Forelimb muscle (tissue), 1 donor: ENCODE measurements around the gene CACNG6. TPM values are rescaled to one million over a fixed set of nuclear protein-coding genes. Genes with fewer than 3 reads are reported as not detected.
"Not testable (repeated sequence)": the region's sequence is repeated elsewhere in the genome, so short reads cannot be mapped to it uniquely, and the experiment has no call there.

Experiments
- DNase-seq: peaks from one replicate; pipeline ENCODE4 v3.0.0-alpha.2; 2013; ENCODE audit warnings: low read depth
- polyA plus RNA-seq: library from polyadenylated mRNA; unstranded; fragments of 120-200 nt; gene quantifications from one replicate; pipeline ENCODE4 v1.2.1, GENCODE V29; 2013; ENCODE audit not compliant: insufficient read length

The CACNG6 gene
- polyA plus RNA-seq, 1 donor = 27.8 TPM

DNA sequence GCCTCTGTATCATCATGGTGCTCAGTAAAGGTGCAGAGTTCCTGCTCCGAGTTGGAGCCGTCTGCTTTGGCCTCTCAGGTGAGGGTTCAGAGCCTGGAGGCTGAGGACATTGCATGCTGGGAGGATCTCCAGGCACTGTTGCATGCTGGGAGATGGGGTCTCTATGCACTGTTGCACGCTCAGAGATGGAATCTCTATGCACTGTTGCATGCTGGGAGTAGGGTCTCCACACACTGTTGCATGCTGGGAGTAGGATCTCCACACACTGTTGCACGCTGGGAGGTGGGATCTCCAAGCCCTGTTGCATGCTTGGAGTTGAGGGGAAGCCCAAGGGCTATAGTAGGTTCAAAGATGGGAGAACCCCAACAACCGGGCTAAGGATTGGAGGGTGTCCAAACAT lies 8.3 kb downstream of the CACNG6 start:
- no peak for DNase-seq

- DNase-seq = no peak
These were observed 10.1 kb downstream of the CACNG6 start for GRCh38 chr19:54001496-54001895.

DNA sequence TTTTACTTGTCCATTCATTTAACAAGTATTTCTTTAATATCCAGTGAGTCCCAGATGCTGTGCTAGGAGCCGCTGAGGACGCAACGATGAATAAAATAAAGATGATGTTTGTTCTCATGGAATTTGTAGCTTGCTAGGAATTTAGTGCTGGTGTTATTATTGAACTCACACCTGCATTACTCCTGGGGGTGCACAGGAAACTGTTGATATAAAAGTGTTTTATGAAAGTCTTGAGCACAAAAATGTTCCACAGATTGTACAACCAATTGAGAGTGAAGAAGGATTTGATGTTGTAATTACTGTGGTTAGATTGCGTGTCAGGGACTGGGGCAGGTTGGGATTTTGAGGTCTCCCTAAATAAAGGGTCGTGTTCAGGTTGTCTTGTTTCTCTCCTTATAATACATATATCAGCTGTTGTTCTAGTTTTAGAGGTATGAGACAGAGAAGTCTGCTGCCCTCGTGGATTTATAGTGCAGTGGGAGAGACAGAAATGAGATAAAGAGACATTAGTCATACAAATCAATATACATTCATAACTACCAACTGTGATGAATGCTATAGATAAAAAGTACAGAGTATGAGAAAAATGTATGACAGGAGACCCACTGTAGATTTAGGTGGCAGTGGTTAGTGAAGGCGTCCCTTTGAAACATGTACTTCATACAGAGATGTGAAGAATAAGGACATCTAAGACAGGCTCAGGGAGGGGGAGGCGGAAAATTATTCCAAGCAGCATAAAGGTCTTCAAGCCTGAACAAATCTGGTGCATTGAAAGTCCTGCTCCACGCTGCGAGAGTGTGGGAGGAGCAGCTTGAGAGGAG lies 11.3 kb downstream of the CACNG6 start:
- DNase-seq = no peak

GRCh38 chr19:54009440-54009839 lies 18.0 kb downstream of the CACNG6 start:
- DNase-seq = no peak

DNA sequence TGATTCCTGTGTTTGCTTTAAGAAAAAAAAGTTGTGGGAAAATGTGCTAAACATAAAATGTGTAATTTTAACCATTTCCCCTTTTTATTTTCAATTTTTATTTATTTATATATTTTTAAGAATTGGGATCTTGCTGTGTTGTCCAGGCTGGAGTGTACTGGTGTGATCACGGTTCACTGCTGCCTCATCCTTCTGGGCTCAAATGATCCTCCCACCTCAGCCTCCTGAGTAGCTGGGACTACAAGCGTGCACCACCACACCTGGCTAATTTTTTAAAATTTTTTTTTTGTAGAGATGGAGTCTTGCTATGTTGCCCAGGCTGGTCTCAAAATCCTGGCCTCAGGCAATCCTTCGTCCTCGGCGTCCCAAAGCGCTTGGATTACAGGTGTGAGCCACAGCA lies 19.0 kb downstream of the CACNG6 start:
- DNase-seq = no peak

GRCh38 chr19:54011507-54012211 lies 20.2 kb downstream of the CACNG6 start:
- DNase-seq = no peak

DNA sequence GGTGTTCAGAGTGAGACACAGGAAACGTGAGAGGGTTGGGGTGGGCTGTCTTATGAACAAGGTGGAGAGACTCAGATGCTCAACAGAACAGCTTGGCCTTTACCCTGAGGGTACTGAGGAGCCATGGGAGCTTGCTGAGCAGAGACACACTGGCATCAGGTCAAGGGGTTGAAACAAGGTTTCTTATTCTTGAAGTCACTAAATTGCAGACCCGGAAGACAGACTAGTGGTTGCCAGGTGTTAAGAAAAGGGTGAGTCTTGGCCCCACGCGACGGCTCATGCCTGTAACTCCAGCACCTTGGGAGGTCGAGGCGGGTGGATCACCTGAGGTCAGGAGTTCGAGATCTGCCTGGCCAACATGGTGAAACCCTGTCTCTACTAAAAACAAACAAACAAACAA lies 22.4 kb downstream of the CACNG6 start:
- no peak for DNase-seq

GRCh38 chr19:54014920-54015560 lies 23.6 kb downstream of the CACNG6 start:
- no peak for DNase-seq

- DNase-seq = no peak
These were observed 25.8 kb downstream of the CACNG6 start for GRCh38 chr19:54017261-54017660.

- DNase-seq = no peak
These were observed 29.9 kb downstream of the CACNG6 start for GRCh38 chr19:54021363-54021762.

DNA sequence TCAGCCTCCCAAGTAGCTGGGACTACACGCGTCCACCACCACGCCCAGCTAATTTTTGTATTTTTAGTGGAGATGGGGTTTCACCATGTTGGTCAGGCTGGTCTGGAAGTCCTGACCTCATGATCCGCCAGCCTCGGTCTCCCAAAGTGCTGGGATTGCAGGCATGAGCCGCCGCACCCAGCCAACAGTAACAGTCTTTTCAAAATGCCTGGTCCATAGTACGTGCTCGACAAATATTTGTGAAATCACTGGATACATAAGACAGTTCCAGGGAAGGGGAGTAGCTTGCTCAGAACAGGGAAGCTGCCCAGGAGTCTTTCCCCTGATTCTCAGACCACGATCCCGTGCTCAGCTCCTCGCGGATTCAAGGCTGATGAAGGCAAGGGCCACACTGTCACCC lies 30.5 kb downstream of the CACNG6 start:
- no peak for DNase-seq

DNA sequence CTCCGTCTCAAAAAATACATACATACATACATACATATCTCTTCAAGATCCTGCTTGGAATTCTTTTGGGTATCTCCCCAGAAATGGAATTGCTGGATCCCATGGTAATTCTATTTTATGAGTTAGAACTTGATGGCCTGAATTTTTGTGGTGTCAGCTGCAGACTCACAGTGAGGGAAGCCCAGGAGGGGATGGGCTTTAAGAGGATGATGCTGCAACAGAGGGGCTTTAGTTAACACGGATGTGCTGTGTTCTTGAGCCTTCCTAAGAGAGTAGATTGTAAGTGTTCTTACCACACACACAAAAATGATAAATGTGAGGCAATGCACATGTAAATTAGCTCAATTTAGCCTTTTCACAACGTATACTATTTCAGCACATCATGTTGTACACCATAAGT lies 31.8 kb downstream of the CACNG6 start:
- DNase-seq = no peak

DNA sequence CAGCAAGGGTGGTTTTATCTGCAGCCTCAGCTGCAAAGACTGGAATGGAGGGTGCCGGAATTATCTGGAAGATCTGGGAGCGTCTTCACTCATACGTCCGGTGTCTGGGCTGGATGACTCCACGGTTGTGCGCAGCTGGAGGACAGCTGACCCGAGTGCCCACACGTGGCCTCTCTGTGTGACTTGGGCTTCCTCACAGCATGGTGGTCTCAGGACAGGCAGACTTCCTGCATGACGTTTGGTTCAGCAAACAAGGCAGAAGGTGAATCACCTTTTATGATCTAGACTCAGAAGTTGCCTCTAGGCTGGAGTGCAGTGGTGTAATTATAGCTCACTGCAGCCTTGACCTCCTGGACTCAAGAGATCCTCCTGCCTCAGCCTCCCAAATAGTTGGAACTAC lies 33.2 kb downstream of the CACNG6 start:
- no peak for DNase-seq

DNA sequence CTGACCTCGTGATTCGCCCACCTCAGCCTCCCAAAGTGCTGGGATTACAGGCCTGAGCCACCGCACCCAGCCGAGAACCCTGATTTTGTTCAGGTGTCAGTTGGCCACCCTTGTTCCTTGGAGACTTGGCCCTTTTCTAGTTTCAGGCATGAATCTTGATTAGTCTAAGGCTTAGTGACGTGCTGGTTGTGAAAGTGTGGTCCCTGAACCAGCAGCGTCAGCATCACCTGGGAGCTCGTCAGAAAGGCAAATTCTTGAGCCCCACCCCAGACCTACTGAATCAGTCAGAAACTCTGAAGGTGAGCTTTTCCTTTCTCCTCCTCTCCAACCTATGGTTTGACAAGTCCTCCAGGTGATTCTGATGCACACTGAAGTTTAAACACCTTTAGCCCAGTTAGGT lies 35.2 kb downstream of the CACNG6 start:
- DNase-seq = no peak

DNA sequence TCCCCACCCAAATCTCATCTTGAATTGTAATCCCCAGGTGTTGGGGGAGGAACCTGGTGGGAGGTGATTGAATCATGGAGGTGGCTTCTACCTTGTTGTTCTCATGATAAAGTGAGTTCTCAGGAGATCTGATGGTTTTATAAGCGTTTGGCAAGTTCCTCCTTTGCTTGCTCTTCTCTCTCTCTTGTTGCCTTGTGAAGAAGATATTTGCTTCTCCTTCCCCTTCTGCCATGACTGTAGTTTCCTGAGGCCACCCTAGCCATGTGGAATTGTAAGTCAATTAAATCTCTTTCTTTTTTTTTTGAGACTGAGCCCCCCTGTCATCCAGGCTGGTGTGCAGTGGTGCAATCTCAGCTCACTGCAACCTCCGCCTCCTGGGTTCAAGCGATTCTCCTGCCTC lies 37.9 kb downstream of the CACNG6 start:
- DNase-seq = no peak

GRCh38 chr19:54029930-54030490 lies 38.6 kb downstream of the CACNG6 start:
- DNase-seq = no peak

- DNase-seq = no peak
These were observed 39.6 kb downstream of the CACNG6 start for GRCh38 chr19:54030895-54031586.

GRCh38 chr19:54035215-54036178 lies 44.1 kb downstream of the CACNG6 start:
- DNase-seq = no peak

GRCh38 chr19:54036542-54036941 lies 45.1 kb downstream of the CACNG6 start:
- DNase-seq = not testable (repeated sequence)

GRCh38 chr19:54040003-54040402 lies 48.6 kb downstream of the CACNG6 start:
- no peak for DNase-seq
